Activated CD8-positive, alpha-beta memory T cell treated with anti-CD3 and anti-CD28 coated beads for 36 hours (primary cell): ENCODE results near the gene SLC47A2. TPM values are rescaled to one million over a fixed set of nuclear protein-coding genes. Genes with fewer than 3 reads are reported as not detected.

Experiments used
- CTCF ChIA-PET: fragments of 350-600 bp; sonication (Branson Sonifier 250); formaldehyde crosslinking; loops from one replicate; lab custom pipeline; 2021; ENCODE audit warnings: antibody characterized with exemption; lab: Charles Lee
- POLR2A ChIA-PET: fragments of 350-600 bp; sonication (Branson Sonifier 250); formaldehyde crosslinking; loops from one replicate; lab custom pipeline; 2021; ENCODE audit warnings: antibody characterized with exemption; lab: Charles Lee
- total RNA-seq, 2 experiments: library from RNA; stranded (reverse); gene quantifications; one replicate each; pipeline ENCODE4 v1.2.3, GENCODE V29; 2021

The SLC47A2 gene
- total RNA-seq, 2 experiments from 2014 or later: not detected

DNA sequence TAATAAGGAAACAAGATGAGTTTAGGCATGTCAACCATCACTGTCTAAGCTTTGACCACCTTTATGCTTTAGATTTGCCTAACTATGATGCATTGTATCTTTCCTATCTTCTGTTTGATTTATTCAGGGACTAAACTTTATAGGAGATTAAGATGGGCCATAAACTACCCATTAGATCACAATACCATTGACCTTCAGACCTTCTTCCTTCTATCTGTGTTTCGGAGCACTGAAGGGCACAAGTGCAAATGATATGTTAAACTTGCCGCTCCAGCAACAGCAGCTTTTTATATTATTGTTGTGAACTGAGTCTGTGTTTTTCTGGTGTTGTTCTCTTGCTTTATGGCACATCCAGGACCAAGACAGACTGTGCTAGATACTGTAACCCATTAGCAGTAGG, 84.5 kb downstream of the SLC47A2 start:
- CTCF ChIA-PET: no interaction called here
- POLR2A ChIA-PET: no interaction called here

DNA sequence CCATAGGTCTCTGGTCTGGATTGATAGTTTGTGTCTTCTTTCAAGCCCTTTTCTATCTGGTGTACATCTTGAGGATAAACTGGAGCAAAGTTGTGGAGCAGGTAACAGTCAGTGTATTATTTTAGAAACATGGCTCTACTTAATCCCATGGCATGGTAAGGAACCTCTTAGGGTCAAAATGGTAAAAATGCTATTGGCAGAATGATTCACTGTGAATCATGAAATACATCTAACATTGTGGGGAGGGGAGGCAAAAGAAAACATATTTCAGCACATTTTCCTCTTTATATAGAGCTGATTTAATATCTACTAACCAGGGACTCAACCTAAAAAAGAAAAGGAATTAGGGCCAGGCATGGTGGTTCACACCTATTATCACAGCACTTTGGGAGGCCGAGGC, 85.7 kb downstream of the SLC47A2 start:
- POLR2A ChIA-PET: no interaction called here
- CTCF ChIA-PET: no interaction called here

DNA sequence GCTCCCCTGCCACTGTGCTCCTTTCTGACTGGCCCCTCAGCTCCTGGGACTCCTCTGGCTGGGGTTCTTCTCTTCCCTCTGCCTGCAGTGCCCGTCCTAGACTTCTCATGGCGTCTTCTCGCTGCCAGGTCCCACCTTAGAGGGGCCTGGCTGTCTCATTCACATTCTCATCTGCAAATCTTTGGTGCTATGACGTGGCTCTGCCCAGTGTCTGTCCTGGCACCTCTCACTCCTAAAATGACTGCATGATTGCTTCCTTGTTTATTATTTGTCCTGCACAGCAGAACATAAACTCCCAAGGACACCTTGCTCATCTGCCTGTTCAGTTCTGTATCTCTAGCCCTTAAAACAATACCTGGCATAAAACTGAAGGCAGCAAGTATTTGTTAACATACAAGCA, 86.3 kb downstream of the SLC47A2 start:
- CTCF ChIA-PET: no interaction called here

DNA sequence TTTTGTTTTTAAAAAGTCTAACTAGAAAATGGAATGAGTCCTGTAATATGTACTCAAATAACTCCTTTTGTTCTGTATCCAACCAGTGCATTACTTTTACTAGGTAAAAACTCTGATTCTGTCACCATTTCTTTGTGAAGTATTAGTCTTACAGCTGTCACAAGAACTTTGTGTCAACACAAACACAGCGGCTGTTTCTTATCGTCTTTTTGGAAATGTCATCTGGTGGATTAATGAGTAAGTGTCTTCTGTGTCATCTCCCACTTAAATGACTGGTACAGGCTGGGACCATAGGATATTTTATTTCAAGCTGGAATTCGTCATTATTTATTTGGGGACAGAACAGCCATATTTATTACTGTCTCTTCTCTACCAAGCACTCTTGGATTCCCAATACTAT, 86.9 kb downstream of the SLC47A2 start:
- CTCF ChIA-PET: no interaction called here

More for the DNA sequence above, 86.3 kb downstream of the SLC47A2 start:
- POLR2A ChIA-PET: no interaction called here

More for the DNA sequence above, 86.9 kb downstream of the SLC47A2 start:
- POLR2A ChIA-PET: no interaction called here

Other genes starting within 250 kb of the SLC47A2 start
- under 1 TPM; 0.27 to 0.30 TPM for gene SLC47A1, start 182.7 kb downstream of the SLC47A2 start, total RNA-seq
- gene ALDH3A2, start 67.8 kb downstream of the SLC47A2 start, total RNA-seq: 10 to 100 TPM; 20.8 to 26.7 TPM
- not detected for gene ALDH3A1, start 31.7 kb upstream of the SLC47A2 start, total RNA-seq
- gene ULK2, start 151.4 kb upstream of the SLC47A2 start, total RNA-seq: 1 to 10 TPM; 6.3 to 7.4 TPM